Measurements from ENCODE around the gene KRT38. TPM values are rescaled to one million over a fixed set of nuclear protein-coding genes. Genes with fewer than 3 reads are reported as not detected.

Gene KRT38
- total RNA-seq, 3 donors from 2014 or later (not counting 1 experiment from before 2014, with no cell fraction given), result not detected

DNA sequence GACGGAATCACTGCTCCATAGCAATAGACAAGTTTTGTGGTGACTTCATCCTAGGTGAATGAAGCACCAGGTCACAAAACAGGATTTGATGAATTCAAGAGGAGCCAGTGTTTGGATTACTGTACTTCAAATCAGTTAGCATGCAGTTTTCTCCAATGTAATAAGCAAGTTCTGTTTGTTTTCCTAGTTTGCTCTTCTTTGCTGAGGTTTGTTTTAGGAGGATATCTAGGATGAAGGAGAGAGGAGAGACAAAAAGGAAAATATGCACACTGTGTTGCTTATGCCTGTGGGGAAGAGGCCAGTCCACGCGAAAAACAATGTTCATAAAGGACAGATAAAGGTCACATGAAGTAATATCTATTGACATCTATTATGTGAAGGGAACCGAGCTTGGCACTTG, 25.4 kb downstream of the KRT38 start:
- TF ChIP-seq, protein P1, sequence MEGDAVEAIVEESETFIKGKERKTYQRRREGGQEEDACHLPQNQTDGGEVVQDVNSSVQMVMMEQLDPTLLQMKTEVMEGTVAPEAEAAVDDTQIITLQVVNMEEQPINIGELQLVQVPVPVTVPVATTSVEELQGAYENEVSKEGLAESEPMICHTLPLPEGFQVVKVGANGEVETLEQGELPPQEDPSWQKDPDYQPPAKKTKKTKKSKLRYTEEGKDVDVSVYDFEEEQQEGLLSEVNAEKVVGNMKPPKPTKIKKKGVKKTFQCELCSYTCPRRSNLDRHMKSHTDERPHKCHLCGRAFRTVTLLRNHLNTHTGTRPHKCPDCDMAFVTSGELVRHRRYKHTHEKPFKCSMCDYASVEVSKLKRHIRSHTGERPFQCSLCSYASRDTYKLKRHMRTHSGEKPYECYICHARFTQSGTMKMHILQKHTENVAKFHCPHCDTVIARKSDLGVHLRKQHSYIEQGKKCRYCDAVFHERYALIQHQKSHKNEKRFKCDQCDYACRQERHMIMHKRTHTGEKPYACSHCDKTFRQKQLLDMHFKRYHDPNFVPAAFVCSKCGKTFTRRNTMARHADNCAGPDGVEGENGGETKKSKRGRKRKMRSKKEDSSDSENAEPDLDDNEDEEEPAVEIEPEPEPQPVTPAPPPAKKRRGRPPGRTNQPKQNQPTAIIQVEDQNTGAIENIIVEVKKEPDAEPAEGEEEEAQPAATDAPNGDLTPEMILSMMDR (IDR thresholded peaks at IDR 0.05), result no peak
- H3K4me3 Mint-ChIP-seq, result no peak overlapping the region
- no peaks in the 10 kb centered on the region for H3K27me3 ChIP-seq (ENCODE audit: control insufficient read depth, insufficient read depth, low read length)
- H3K36me3 ChIP-seq (ENCODE audit: control insufficient read depth, insufficient read depth, low read length), result no peaks in the 10 kb centered on the region
- 94% methylated on average over 4 of the region's 4 CpGs for WGBS (ENCODE audit: insufficient coverage)
- no peaks in the 10 kb centered on the region for H3K9me3 ChIP-seq (ENCODE audit: control insufficient read depth, insufficient read depth, low read length)
- H3K4me3 ChIP-seq (ENCODE audit: low read length), result no peak overlapping the region
- intact Hi-C loops (cut with micrococcal nuclease), result no loop called here
- H3K27ac Mint-ChIP-seq, result no peak overlapping the region
- H3K27ac ChIP-seq (ENCODE audit: low read length), result no peak overlapping the region
- no peak for ATAC-seq
- peaks cover 13% of the 10 kb centered on the region for H3K4me1 ChIP-seq (ENCODE audit: control insufficient read depth, insufficient read depth, low read length)
- no peaks in the 10 kb centered on the region for H3K4me1 Mint-ChIP-seq
- H3K27me3 Mint-ChIP-seq (ENCODE audit: low read depth in 2 of 2), result peaks cover 10 to 30% of the 10 kb centered on the region in 2 donors
- no peaks in the 10 kb centered on the region for H3K9me3 Mint-ChIP-seq
- DNase-seq, result no peak
- H3K36me3 Mint-ChIP-seq, result no peaks in the 10 kb centered on the region

DNA sequence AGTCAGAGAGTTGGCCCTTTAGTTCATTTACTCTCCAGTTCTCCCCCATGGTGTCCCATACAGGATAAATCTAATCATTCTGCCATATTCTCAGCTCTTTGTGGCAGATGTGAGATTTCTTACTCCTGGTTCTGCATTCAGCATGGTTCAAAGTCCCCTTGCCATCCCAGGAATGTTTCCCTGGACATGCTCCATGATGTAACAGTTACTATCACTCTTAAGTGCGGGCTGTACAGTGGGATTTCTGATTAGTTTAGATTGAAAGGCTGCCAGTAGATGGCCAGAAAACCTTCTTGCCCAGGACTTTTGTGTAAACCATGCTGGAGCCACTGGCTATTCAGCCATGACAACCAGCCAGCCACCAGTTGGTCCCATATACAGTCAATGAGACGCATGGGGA, 26.8 kb downstream of the KRT38 start:
- WGBS (ENCODE audit: insufficient coverage), result 90% methylated on average over 2 of the region's 2 CpGs
- TF ChIP-seq, protein P1 (IDR thresholded peaks at IDR 0.05), result no peak
- Mint-ChIP-seq H3K27ac (no peak overlapping the region), H3K9me3 (no peaks in the 10 kb centered on the region), H3K4me3 (no peak overlapping the region), H3K36me3 (no peaks in the 10 kb centered on the region), H3K27me3 (ENCODE audit: low read depth in 2 of 2) (peaks cover 10 to 26% of the 10 kb centered on the region in 2 donors), H3K4me1 (no peaks in the 10 kb centered on the region)
- no peaks in the 10 kb centered on the region for H3K9me3 ChIP-seq (ENCODE audit: control insufficient read depth, insufficient read depth, low read length)
- no peak overlapping the region for H3K27ac ChIP-seq (ENCODE audit: low read length)
- no peaks in the 10 kb centered on the region for H3K36me3 ChIP-seq (ENCODE audit: control insufficient read depth, insufficient read depth, low read length)
- no peaks in the 10 kb centered on the region for H3K27me3 ChIP-seq (ENCODE audit: control insufficient read depth, insufficient read depth, low read length)
- intact Hi-C loops (cut with micrococcal nuclease), result no loop called here
- no peak for ATAC-seq
- no peak overlapping the region for H3K4me3 ChIP-seq (ENCODE audit: low read length)
- H3K4me1 ChIP-seq (ENCODE audit: control insufficient read depth, insufficient read depth, low read length), result no peaks in the 10 kb centered on the region
- DNase-seq, result no peak

DNA sequence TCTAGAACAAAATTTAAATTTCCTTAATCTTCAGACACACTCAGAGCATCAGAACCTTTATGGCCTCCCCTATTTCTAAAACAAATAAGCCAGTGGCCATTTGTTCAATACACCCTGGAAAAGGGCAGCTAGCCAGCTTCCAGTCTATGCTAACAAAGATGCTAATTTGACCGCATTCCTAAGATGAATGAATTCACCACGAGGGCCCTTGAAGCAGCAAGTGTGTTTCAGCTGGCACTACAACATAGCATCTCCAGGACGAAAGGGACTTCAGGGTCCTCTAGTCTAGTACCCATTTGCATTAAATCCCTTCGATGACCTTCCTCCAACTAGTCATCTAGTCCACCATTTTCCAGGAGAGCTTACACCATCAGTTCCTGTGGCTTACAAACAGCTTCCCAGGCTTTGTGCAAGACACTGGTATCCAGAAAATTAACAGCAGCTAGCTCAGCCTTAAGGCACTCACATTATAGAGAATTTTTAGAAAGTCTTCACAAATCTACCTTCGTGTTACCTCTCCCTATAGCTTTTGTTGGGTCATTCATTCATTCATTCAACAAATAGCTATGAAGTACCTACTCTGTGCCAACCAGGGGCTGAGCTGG, 27.3 kb downstream of the KRT38 start:
- Histone ChIP-seq H3K9me3 (ENCODE audit: control insufficient read depth, insufficient read depth, low read length) (no peaks in the 10 kb centered on the region), H3K36me3 (ENCODE audit: control insufficient read depth, insufficient read depth, low read length) (no peaks in the 10 kb centered on the region), H3K27me3 (ENCODE audit: control insufficient read depth, insufficient read depth, low read length) (no peaks in the 10 kb centered on the region), H3K4me3 (ENCODE audit: low read length) (no peak overlapping the region), H3K27ac (ENCODE audit: low read length) (no peak overlapping the region), H3K4me1 (ENCODE audit: control insufficient read depth, insufficient read depth, low read length) (no peaks in the 10 kb centered on the region)
- intact Hi-C loops (cut with micrococcal nuclease), result no loop called here
- no peak for DNase-seq
- Mint-ChIP-seq H3K4me3 (no peak overlapping the region), H3K9me3 (no peaks in the 10 kb centered on the region), H3K27ac (no peak overlapping the region), H3K27me3 (ENCODE audit: low read depth in 2 of 2) (peaks cover 10 to 26% of the 10 kb centered on the region in 2 donors), H3K4me1 (no peaks in the 10 kb centered on the region), H3K36me3 (no peaks in the 10 kb centered on the region)
- TF ChIP-seq, protein P1 (IDR thresholded peaks at IDR 0.05), result no peak
- no peak for ATAC-seq
- 64% methylated on average over 5 of the region's 5 CpGs for whole genome bisulfite sequencing (ENCODE audit: insufficient coverage)

Data from natural killer cell (primary cell).